GM13976 (cell line): ENCODE measurements around the gene DDX28.
"Not testable (repeated sequence)": the region's sequence is repeated elsewhere in the genome, so short reads cannot be mapped to it uniquely, and the experiment has no call there.

ENCODE experiments used
- DNase-seq: peaks from one replicate; pipeline ENCODE4 v3.0.0; 2012; ENCODE audit warnings: low spot score
- in situ Hi-C: fragments of 300-500 bp; cut with MboI; formaldehyde crosslinking; loops from one replicate; pipeline ENCODE4 v1.12.0; 2022; ENCODE audit warnings: low sequenced_read_pairs, mixed read lengths, inconsistent platforms; ENCODE audit not compliant: unreplicated experiment
- TF ChIP-seq, protein P1 (sequence below): IDR thresholded peaks from 2 replicates; pipeline ENCODE4 v1.5.1; 2012; ENCODE audit warnings: borderline replicate concordance, mild to moderate bottlenecking; ENCODE audit not compliant: insufficient read depth; ENCODE audit errors: extremely low read depth, missing control alignments, control extremely low read depth

The DDX28 gene

GRCh38 chr16:67977005-67977404 lies 46.0 kb downstream of the DDX28 start:
- in situ Hi-C loops: no loop called here
- TF ChIP-seq, protein P1, sequence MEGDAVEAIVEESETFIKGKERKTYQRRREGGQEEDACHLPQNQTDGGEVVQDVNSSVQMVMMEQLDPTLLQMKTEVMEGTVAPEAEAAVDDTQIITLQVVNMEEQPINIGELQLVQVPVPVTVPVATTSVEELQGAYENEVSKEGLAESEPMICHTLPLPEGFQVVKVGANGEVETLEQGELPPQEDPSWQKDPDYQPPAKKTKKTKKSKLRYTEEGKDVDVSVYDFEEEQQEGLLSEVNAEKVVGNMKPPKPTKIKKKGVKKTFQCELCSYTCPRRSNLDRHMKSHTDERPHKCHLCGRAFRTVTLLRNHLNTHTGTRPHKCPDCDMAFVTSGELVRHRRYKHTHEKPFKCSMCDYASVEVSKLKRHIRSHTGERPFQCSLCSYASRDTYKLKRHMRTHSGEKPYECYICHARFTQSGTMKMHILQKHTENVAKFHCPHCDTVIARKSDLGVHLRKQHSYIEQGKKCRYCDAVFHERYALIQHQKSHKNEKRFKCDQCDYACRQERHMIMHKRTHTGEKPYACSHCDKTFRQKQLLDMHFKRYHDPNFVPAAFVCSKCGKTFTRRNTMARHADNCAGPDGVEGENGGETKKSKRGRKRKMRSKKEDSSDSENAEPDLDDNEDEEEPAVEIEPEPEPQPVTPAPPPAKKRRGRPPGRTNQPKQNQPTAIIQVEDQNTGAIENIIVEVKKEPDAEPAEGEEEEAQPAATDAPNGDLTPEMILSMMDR: no peak

GRCh38 chr16:67976205-67976604 lies 46.8 kb downstream of the DDX28 start:
- TF ChIP-seq, protein P1: no peak
- in situ Hi-C loops: no loop called here
- no peak for DNase-seq

More at GRCh38 chr16:67977005-67977404, 46.0 kb downstream of the DDX28 start:
- DNase-seq: no peak

DNA sequence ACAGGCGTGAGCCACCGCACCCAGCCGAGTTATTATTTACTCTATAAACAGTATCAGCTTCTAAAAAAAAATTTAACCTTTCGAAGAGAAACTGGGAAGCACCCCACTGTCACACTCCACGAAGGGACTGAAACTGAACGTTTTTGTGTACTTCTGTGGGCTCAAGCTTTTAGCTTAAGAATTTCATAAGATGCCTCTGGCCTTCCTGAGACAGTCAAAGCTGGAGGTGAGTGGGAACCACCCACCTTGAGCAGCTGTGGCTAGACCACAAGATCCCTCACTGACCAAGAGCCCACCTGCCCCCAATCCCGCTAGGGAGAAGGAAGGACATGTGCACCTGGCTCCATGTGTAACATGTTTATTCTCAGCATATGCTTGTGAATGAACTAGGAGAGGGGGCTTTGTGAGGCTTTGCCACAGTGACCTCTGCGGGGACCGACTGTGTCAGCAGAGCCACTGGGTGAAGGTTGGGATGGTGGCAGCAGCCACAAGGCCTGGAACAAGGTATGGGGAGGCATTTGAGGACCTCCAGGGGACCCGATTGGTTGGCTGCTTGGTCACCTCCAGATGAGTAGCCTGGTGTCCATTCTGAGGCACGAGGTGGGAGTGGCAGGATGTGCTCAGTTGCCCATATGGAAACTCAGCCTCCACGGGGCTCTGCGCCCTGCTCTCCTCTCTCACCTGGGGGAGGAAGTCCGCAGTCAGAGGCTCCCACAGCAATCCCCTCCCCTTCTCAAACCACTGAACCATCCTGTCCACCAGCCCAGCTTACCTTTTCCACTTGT lies 47.5 kb downstream of the DDX28 start:
- DNase-seq: no peak
- in situ Hi-C loops: no loop called here
- TF ChIP-seq, protein P1: no peak

DNA sequence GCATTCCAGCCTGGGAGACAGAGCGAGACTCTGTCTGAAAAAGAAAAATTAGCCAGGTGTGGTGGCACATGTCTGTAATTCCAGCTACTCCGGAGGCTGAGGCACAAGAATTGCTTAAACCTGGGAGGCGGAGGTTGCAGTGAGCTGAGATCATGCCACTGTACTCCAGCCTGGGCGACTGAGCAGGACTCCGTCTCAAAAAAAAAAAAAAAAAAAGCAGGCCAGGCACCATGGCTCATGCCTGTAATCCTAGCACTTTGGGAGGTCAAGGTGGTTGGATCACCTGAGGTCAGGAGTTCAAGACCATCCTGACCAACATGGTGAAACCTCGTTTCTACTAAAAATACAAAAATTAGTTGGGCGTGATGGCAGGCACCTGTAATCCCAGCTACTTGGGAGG lies 50.7 kb downstream of the DDX28 start:
- in situ Hi-C loops: not testable (repeated sequence)

DNA sequence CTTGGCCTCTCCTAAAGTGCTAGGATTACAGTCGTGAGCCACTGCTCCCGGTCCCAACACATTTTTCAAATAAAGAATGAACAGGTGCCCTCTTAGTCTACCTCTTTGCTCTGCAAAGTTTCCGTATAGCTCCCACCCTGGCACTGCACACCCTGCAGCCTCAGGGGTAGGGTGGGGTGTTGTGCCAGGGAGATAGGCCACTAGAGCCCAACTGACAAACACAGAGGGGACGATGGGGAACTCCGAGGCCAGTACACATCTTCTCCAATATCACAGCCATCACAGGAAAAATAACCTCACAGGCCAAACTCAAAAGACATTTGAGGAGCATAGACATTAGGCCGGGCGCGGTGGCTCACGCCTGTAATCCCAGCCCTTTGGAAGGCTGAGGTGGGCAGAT lies 51.9 kb downstream of the DDX28 start:
- in situ Hi-C loops: no loop called here
- TF ChIP-seq, protein P1: no peak
- no peak for DNase-seq

More for the DNA sequence above, 50.7 kb downstream of the DDX28 start:
- DNase-seq: not testable (repeated sequence)
